Measurements from ENCODE around the gene ADGRE2.
"Not testable (repeated sequence)": the region's sequence is repeated elsewhere in the genome, so short reads cannot be mapped to it uniquely, and the experiment has no call there.

The ADGRE2 gene

GRCh38 chr19:14775869-14776586, 2.3 kb downstream of the ADGRE2 start:
- Histone ChIP-seq H2AFZ (ENCODE audit: low read depth, low read length) (peak overlapping the region; percentile 54), H3K36me3 (ENCODE audit: insufficient read depth, low read length) (peaks cover 8% of the 10 kb centered on the region), H3K79me2 (ENCODE audit: insufficient read depth, low read length) (0 out of 2 replicates have a peak, but pooled peaks cover 2% of the 10 kb centered on the region), H3K27ac (ENCODE audit: low read length) (peak overlapping the region; percentile 82), H3K4me3 (ENCODE audit: low read depth in 1 of 2, low read length in 2 of 2) (peak overlapping the region; percentile 30 to 60; a peak in 3 of 4 replicates), H3K9ac (ENCODE audit: low read depth, low read length) (peak overlapping the region; percentile 49), H3K9me3 (ENCODE audit: insufficient read depth, low read length, severe bottlenecking) (no peaks in the 10 kb centered on the region), H3K4me1 (ENCODE audit: insufficient read depth, low read length) (peaks cover 53% of the 10 kb centered on the region), H4K20me1 (ENCODE audit: insufficient read depth, low read length) (no peaks in the 10 kb centered on the region), H3K4me2 (ENCODE audit: insufficient read depth, low read length) (peak overlapping the region; percentile 68), H3K27me3 (ENCODE audit: insufficient read depth, low read length, poor library complexity) (no peaks in the 10 kb centered on the region)
- peak; percentile 70 for ATAC-seq (ENCODE audit: insufficient read depth, low read depth)
- TF ChIP-seq CTCF (IDR thresholded peaks at IDR 0.05; ENCODE audit: borderline replicate concordance, extremely low read depth, low read length, poor library complexity, severe bottlenecking) (no peak), EZH2 (IDR thresholded peaks at IDR 0.05; ENCODE audit: borderline replicate concordance, low read depth, low read length, severe bottlenecking) (no peak)
- peak; percentile 79 for DNase-seq

- not testable (repeated sequence) for H3K27me3 ChIP-seq (ENCODE audit: insufficient read depth, low read length, poor library complexity); H4K20me1 ChIP-seq (ENCODE audit: insufficient read depth, low read length); H3K9me3 ChIP-seq (ENCODE audit: insufficient read depth, low read length, severe bottlenecking); H3K36me3 ChIP-seq (ENCODE audit: insufficient read depth, low read length); DNase-seq; ATAC-seq (ENCODE audit: insufficient read depth, low read depth); H3K79me2 ChIP-seq (ENCODE audit: insufficient read depth, low read length)
- H2AFZ ChIP-seq (ENCODE audit: low read depth, low read length) = peak overlapping the region; percentile 31; the same call in 1 of the 2 replicates
- peak overlapping the region; percentile 49 for H3K9ac ChIP-seq (ENCODE audit: low read depth, low read length)
- peaks cover 59% of the 10 kb centered on the region for H3K4me1 ChIP-seq (ENCODE audit: insufficient read depth, low read length)
- peak overlapping the region; percentile 68 for H3K4me2 ChIP-seq (ENCODE audit: insufficient read depth, low read length)
- H3K4me3 ChIP-seq (ENCODE audit: low read depth in 1 of 2, low read length in 2 of 2) = peak overlapping the region in 1 of 2 experiments; percentile 60; a peak in 3 of 4 replicates
- H3K27ac ChIP-seq (ENCODE audit: low read length) = peak overlapping the region; percentile 82
Observed at GRCh38 chr19:14775326-14775725, 3.0 kb downstream of the ADGRE2 start.

- H3K79me2 ChIP-seq (ENCODE audit: insufficient read depth, low read length) = 0 out of 2 replicates have a peak, but pooled peaks cover 2% of the 10 kb centered on the region
- H3K9ac ChIP-seq (ENCODE audit: low read depth, low read length) = no peak overlapping the region
- H2AFZ ChIP-seq (ENCODE audit: low read depth, low read length) = no peak overlapping the region
- no peaks in the 10 kb centered on the region for H3K9me3 ChIP-seq (ENCODE audit: insufficient read depth, low read length, severe bottlenecking)
- H3K27ac ChIP-seq (ENCODE audit: low read length) = no peak overlapping the region
- peaks cover 62% of the 10 kb centered on the region for H3K4me1 ChIP-seq (ENCODE audit: insufficient read depth, low read length)
- no peak overlapping the region for H3K4me3 ChIP-seq (ENCODE audit: low read depth in 1 of 2, low read length in 2 of 2)
- no peaks in the 10 kb centered on the region for H4K20me1 ChIP-seq (ENCODE audit: insufficient read depth, low read length)
- peak overlapping the region; percentile 33; the same call in 1 of the 2 replicates for H3K4me2 ChIP-seq (ENCODE audit: insufficient read depth, low read length)
- ATAC-seq (ENCODE audit: insufficient read depth, low read depth) (no peak), DNase-seq (no peak)
- TF ChIP-seq CTCF (IDR thresholded peaks at IDR 0.05; ENCODE audit: borderline replicate concordance, extremely low read depth, low read length, poor library complexity, severe bottlenecking) = no peak
- TF ChIP-seq EZH2 (IDR thresholded peaks at IDR 0.05; ENCODE audit: borderline replicate concordance, low read depth, low read length, severe bottlenecking) = no peak
- H3K27me3 ChIP-seq (ENCODE audit: insufficient read depth, low read length, poor library complexity) = no peaks in the 10 kb centered on the region
- peaks cover 14% of the 10 kb centered on the region for H3K36me3 ChIP-seq (ENCODE audit: insufficient read depth, low read length)
Observed at GRCh38 chr19:14774373-14774772, 4.0 kb downstream of the ADGRE2 start.

- H4K20me1 ChIP-seq (ENCODE audit: insufficient read depth, low read length) = not testable (repeated sequence)
Observed at GRCh38 chr19:14773722-14774121, 4.6 kb downstream of the ADGRE2 start.

More at GRCh38 chr19:14773722-14774121, 4.6 kb downstream of the ADGRE2 start:
- H3K36me3 ChIP-seq (ENCODE audit: insufficient read depth, low read length) = peaks cover 18% of the 10 kb centered on the region
- H2AFZ ChIP-seq (ENCODE audit: low read depth, low read length); H3K27me3 ChIP-seq (ENCODE audit: insufficient read depth, low read length, poor library complexity); H3K79me2 ChIP-seq (ENCODE audit: insufficient read depth, low read length); H3K9ac ChIP-seq (ENCODE audit: low read depth, low read length); H3K9me3 ChIP-seq (ENCODE audit: insufficient read depth, low read length, severe bottlenecking); DNase-seq; ATAC-seq (ENCODE audit: insufficient read depth, low read depth); H3K4me3 ChIP-seq (ENCODE audit: low read depth in 1 of 2, low read length in 2 of 2); H3K4me2 ChIP-seq (ENCODE audit: insufficient read depth, low read length): not testable (repeated sequence)
- peaks cover 61% of the 10 kb centered on the region for H3K4me1 ChIP-seq (ENCODE audit: insufficient read depth, low read length)
- peak overlapping the region; percentile 36 for H3K27ac ChIP-seq (ENCODE audit: low read length)
